ENCODE data around the gene GPX7.

The GPX7 gene

GRCh38 chr1:52554756-52555155 is 47.4 kb upstream of the GPX7 start:
- no peak for ATAC-seq (ENCODE audit: low read depth)
- DNase-seq (ENCODE audit: low spot score) = no peak
- Histone ChIP-seq H3K27me3 (ENCODE audit: insufficient read depth, poor library complexity, severe bottlenecking) (no peaks in the 10 kb centered on the region), H3K4me3 (ENCODE audit: severe bottlenecking) (no peak overlapping the region), H3K27ac (ENCODE audit: poor library complexity, severe bottlenecking) (peak overlapping the region; percentile 82), H3K4me1 (ENCODE audit: insufficient read depth, poor library complexity, severe bottlenecking) (peaks cover 22% of the 10 kb centered on the region), H3K36me3 (ENCODE audit: low read depth) (no peaks in the 10 kb centered on the region), H3K9me3 (ENCODE audit: severe bottlenecking) (no peaks in the 10 kb centered on the region)
- no peak for TF ChIP-seq CTCF (IDR thresholded peaks at IDR 0.05; ENCODE audit: poor library complexity, severe bottlenecking)

GRCh38 chr1:52556641-52557360 is 45.4 kb upstream of the GPX7 start:
- no peaks in the 10 kb centered on the region for H3K9me3 ChIP-seq (ENCODE audit: severe bottlenecking)
- TF ChIP-seq CTCF (IDR thresholded peaks at IDR 0.05; ENCODE audit: poor library complexity, severe bottlenecking) = no peak
- peak overlapping the region; percentile 22 for H3K27ac ChIP-seq (ENCODE audit: poor library complexity, severe bottlenecking)
- peaks cover 16% of the 10 kb centered on the region for H3K4me1 ChIP-seq (ENCODE audit: insufficient read depth, poor library complexity, severe bottlenecking)
- DNase-seq (ENCODE audit: low spot score) (no peak), ATAC-seq (ENCODE audit: low read depth) (peak; percentile 19; the same call in 1 of the 3 replicates)
- H3K4me3 ChIP-seq (ENCODE audit: severe bottlenecking) = no peak overlapping the region
- H3K36me3 ChIP-seq (ENCODE audit: low read depth) = no peaks in the 10 kb centered on the region
- H3K27me3 ChIP-seq (ENCODE audit: insufficient read depth, poor library complexity, severe bottlenecking) = no peaks in the 10 kb centered on the region

- Histone ChIP-seq H3K4me3 (ENCODE audit: severe bottlenecking) (no peak overlapping the region), H3K4me1 (ENCODE audit: insufficient read depth, poor library complexity, severe bottlenecking) (peaks cover 13% of the 10 kb centered on the region), H3K9me3 (ENCODE audit: severe bottlenecking) (no peaks in the 10 kb centered on the region), H3K36me3 (ENCODE audit: low read depth) (no peaks in the 10 kb centered on the region), H3K27me3 (ENCODE audit: insufficient read depth, poor library complexity, severe bottlenecking) (no peaks in the 10 kb centered on the region), H3K27ac (ENCODE audit: poor library complexity, severe bottlenecking) (no peak overlapping the region)
- ATAC-seq (ENCODE audit: low read depth) (no peak), DNase-seq (ENCODE audit: low spot score) (no peak)
- no peak for TF ChIP-seq CTCF (IDR thresholded peaks at IDR 0.05; ENCODE audit: poor library complexity, severe bottlenecking)
These were observed 43.2 kb upstream of the GPX7 start for GRCh38 chr1:52558941-52559340.

- no peaks in the 10 kb centered on the region for H3K9me3 ChIP-seq (ENCODE audit: severe bottlenecking)
- no peak overlapping the region for H3K4me3 ChIP-seq (ENCODE audit: severe bottlenecking)
- ATAC-seq (ENCODE audit: low read depth) (no peak), DNase-seq (ENCODE audit: low spot score) (no peak)
- no peak overlapping the region for H3K27ac ChIP-seq (ENCODE audit: poor library complexity, severe bottlenecking)
- no peaks in the 10 kb centered on the region for H3K27me3 ChIP-seq (ENCODE audit: insufficient read depth, poor library complexity, severe bottlenecking)
- TF ChIP-seq CTCF (IDR thresholded peaks at IDR 0.05; ENCODE audit: poor library complexity, severe bottlenecking) = no peak
- no peaks in the 10 kb centered on the region for H3K36me3 ChIP-seq (ENCODE audit: low read depth)
- peaks cover 11% of the 10 kb centered on the region for H3K4me1 ChIP-seq (ENCODE audit: insufficient read depth, poor library complexity, severe bottlenecking)
These were observed 42.3 kb upstream of the GPX7 start for GRCh38 chr1:52559875-52560274.

GRCh38 chr1:52562766-52563165 is 39.4 kb upstream of the GPX7 start:
- no peaks in the 10 kb centered on the region for H3K27me3 ChIP-seq (ENCODE audit: insufficient read depth, poor library complexity, severe bottlenecking)
- H3K9me3 ChIP-seq (ENCODE audit: severe bottlenecking) = no peaks in the 10 kb centered on the region
- TF ChIP-seq CTCF (IDR thresholded peaks at IDR 0.05; ENCODE audit: poor library complexity, severe bottlenecking) = no peak
- no peaks in the 10 kb centered on the region for H3K36me3 ChIP-seq (ENCODE audit: low read depth)
- DNase-seq (ENCODE audit: low spot score) = no peak
- no peak overlapping the region for H3K27ac ChIP-seq (ENCODE audit: poor library complexity, severe bottlenecking)
- H3K4me3 ChIP-seq (ENCODE audit: severe bottlenecking) = no peak overlapping the region
- ATAC-seq (ENCODE audit: low read depth) = no peak
- H3K4me1 ChIP-seq (ENCODE audit: insufficient read depth, poor library complexity, severe bottlenecking) = no peaks in the 10 kb centered on the region

All from RWPE2 (cell line).